SK-N-SH treated with all-trans-retinoic acid at 6 μM for 48 hours (cell line): ENCODE data around the gene EIF2B4.
A peak's percentile ranks its signal among the peaks of the same experiment; 100 is the strongest.

Source experiments
- ATAC-seq: fragments of 200-7000 bp; cut with Tn5 transposase; 3 replicates; pipeline ENCODE4 v1.9.1; 2020; ENCODE audit warnings: mild to moderate bottlenecking, moderate library complexity
- ARNTL ChIP-seq: fragments of 450-650 bp; formaldehyde crosslinking; IDR thresholded peaks from 2 replicates; pipeline ENCODE4 v1.5.0; 2020; ENCODE audit warnings: low read depth, mild to moderate bottlenecking, moderate library complexity, borderline replicate concordance
- BACH2 ChIP-seq: fragments of 250-450 bp; sonication (Bioruptor Pico); IDR thresholded peaks from 2 replicates; pipeline ENCODE4 v1.9.0; 2021; ENCODE audit warnings: mild to moderate bottlenecking, borderline replicate concordance
- CSDC2 ChIP-seq: fragments of 250-450 bp; sonication (Bioruptor Pico); IDR thresholded peaks from 2 replicates; pipeline ENCODE4 v1.5.0; 2020; ENCODE audit warnings: mild to moderate bottlenecking, moderate library complexity
- ESRRG ChIP-seq: fragments of 250-450 bp; sonication (Bioruptor Pico); IDR thresholded peaks from 2 replicates; pipeline ENCODE4 v1.6.1; 2021; ENCODE audit warnings: mild to moderate bottlenecking
- GLIS3 ChIP-seq: fragments of 250-450 bp; sonication (Bioruptor Pico); IDR thresholded peaks from 2 replicates; pipeline ENCODE4 v1.5.0; 2020; ENCODE audit warnings: mild to moderate bottlenecking, moderate library complexity
- OSR1 ChIP-seq: fragments of 250-450 bp; sonication (Bioruptor Pico); IDR thresholded peaks from 2 replicates; pipeline ENCODE4 v1.8.0; 2022; ENCODE audit warnings: moderate library complexity, mild to moderate bottlenecking, inconsistent platforms
- RARB ChIP-seq: fragments of 250-450 bp; sonication (Bioruptor Pico); IDR thresholded peaks from 2 replicates; pipeline ENCODE4 v1.8.0; 2021; ENCODE audit warnings: mild to moderate bottlenecking, moderate library complexity
- TCF4 ChIP-seq: fragments of 250-450 bp; sonication (Bioruptor Pico); IDR thresholded peaks from 2 replicates; pipeline ENCODE4 v1.8.0; 2021; ENCODE audit warnings: mild to moderate bottlenecking, moderate library complexity, borderline replicate concordance
- TOX ChIP-seq: fragments of 250-450 bp; sonication (Bioruptor Pico); IDR thresholded peaks from 2 replicates; pipeline ENCODE4 v1.8.0; 2021; ENCODE audit warnings: mild to moderate bottlenecking, moderate library complexity, borderline replicate concordance
- ZC3H10 ChIP-seq: fragments of 250-450 bp; sonication (Bioruptor Pico); IDR thresholded peaks from 2 replicates; pipeline ENCODE4 v1.5.1; 2021; ENCODE audit warnings: mild to moderate bottlenecking, moderate library complexity
- ZFP3 ChIP-seq: fragments of 250-450 bp; sonication (Bioruptor Pico); IDR thresholded peaks from 2 replicates; pipeline ENCODE4 v1.5.0; 2020; ENCODE audit warnings: mild to moderate bottlenecking, moderate library complexity
- ZFP30 ChIP-seq: fragments of 450-650 bp; formaldehyde crosslinking; IDR thresholded peaks from 2 replicates; pipeline ENCODE4 v1.5.0; 2022; ENCODE audit warnings: mild to moderate bottlenecking, moderate library complexity
- ZNF70 ChIP-seq: fragments of 450-650 bp; formaldehyde crosslinking; IDR thresholded peaks from 2 replicates; pipeline ENCODE4 v1.5.0; 2020; ENCODE audit warnings: mild to moderate bottlenecking, moderate library complexity
- ZNF8 ChIP-seq: fragments of 450-650 bp; formaldehyde crosslinking; IDR thresholded peaks from 2 replicates; pipeline ENCODE4 v1.5.0; 2020; ENCODE audit warnings: mild to moderate bottlenecking, moderate library complexity
- TF ChIP-seq, protein P1 (sequence below): fragments of 250-450 bp; sonication (Bioruptor Pico); IDR thresholded peaks from 2 replicates; pipeline ENCODE4 v1.8.0; 2021; ENCODE audit warnings: low read depth, mild to moderate bottlenecking, moderate library complexity, borderline replicate concordance
- TF ChIP-seq, protein P2 (sequence below): fragments of 250-450 bp; sonication (Bioruptor Pico); IDR thresholded peaks from 2 replicates; pipeline ENCODE4 v1.5.1; 2020; ENCODE audit warnings: low read depth, mild to moderate bottlenecking, moderate library complexity
- TF ChIP-seq, protein P3 (sequence below): fragments of 250-450 bp; sonication (Bioruptor Pico); IDR thresholded peaks from 2 replicates; pipeline ENCODE4 v1.5.1; 2021; ENCODE audit warnings: mild to moderate bottlenecking, moderate library complexity
- TF ChIP-seq, protein P4 (sequence below): fragments of 250-450 bp; sonication (Bioruptor Pico); IDR thresholded peaks from 2 replicates; pipeline ENCODE4 v1.8.0; 2020; ENCODE audit warnings: mild to moderate bottlenecking, moderate library complexity, borderline replicate concordance

Gene EIF2B4

DNA sequence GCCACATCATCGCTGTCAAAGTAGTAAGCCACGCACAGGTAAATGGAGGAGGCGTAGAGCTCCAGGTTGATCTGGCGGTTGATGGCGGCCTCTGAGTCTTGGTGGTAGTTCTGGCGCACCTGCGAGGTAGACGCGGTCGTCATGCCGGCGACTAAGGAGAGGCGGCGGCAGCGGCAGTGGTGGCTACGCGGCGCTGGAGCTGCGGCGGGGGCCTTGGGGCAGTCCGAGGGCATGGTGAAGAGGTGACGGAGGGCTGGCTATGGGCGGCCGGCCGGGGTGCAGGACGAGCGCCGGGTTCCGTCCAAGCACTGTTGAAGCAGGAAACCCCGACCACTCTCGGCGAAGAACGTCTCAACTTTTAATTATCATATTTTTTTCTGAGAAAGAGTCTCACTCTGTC is 23.1 kb upstream of the EIF2B4 start:
- TF ChIP-seq, protein P1, sequence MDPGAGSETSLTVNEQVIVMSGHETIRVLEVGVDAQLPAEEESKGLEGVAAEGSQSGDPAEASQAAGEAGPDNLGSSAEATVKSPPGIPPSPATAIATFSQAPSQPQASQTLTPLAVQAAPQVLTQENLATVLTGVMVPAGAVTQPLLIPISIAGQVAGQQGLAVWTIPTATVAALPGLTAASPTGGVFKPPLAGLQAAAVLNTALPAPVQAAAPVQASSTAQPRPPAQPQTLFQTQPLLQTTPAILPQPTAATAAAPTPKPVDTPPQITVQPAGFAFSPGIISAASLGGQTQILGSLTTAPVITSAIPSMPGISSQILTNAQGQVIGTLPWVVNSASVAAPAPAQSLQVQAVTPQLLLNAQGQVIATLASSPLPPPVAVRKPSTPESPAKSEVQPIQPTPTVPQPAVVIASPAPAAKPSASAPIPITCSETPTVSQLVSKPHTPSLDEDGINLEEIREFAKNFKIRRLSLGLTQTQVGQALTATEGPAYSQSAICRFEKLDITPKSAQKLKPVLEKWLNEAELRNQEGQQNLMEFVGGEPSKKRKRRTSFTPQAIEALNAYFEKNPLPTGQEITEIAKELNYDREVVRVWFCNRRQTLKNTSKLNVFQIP (CRISPR knock-in tag) = no peak
- no peak for TF ChIP-seq ZNF70
- TF ChIP-seq BACH2 (CRISPR knock-in tag) = no peak
- no peak for TF ChIP-seq ZC3H10 (CRISPR knock-in tag)
- no peak for TF ChIP-seq ESRRG (CRISPR knock-in tag)
- TF ChIP-seq, protein P2, sequence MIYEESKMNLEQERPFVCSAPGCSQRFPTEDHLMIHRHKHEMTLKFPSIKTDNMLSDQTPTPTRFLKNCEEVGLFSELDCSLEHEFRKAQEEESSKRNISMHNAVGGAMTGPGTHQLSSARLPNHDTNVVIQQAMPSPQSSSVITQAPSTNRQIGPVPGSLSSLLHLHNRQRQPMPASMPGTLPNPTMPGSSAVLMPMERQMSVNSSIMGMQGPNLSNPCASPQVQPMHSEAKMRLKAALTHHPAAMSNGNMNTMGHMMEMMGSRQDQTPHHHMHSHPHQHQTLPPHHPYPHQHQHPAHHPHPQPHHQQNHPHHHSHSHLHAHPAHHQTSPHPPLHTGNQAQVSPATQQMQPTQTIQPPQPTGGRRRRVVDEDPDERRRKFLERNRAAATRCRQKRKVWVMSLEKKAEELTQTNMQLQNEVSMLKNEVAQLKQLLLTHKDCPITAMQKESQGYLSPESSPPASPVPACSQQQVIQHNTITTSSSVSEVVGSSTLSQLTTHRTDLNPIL (CRISPR knock-in tag) = no peak
- no peak for TF ChIP-seq GLIS3
- TF ChIP-seq TOX (CRISPR knock-in tag) = no peak
- TF ChIP-seq, protein P3, sequence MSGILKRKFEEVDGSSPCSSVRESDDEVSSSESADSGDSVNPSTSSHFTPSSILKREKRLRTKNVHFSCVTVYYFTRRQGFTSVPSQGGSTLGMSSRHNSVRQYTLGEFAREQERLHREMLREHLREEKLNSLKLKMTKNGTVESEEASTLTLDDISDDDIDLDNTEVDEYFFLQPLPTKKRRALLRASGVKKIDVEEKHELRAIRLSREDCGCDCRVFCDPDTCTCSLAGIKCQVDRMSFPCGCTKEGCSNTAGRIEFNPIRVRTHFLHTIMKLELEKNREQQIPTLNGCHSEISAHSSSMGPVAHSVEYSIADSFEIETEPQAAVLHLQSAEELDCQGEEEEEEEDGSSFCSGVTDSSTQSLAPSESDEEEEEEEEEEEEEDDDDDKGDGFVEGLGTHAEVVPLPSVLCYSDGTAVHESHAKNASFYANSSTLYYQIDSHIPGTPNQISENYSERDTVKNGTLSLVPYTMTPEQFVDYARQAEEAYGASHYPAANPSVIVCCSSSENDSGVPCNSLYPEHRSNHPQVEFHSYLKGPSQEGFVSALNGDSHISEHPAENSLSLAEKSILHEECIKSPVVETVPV (CRISPR knock-in tag) = no peak
- no peak for TF ChIP-seq ZFP30
- no peak for TF ChIP-seq TCF4 (CRISPR knock-in tag)
- no peak for ATAC-seq

DNA sequence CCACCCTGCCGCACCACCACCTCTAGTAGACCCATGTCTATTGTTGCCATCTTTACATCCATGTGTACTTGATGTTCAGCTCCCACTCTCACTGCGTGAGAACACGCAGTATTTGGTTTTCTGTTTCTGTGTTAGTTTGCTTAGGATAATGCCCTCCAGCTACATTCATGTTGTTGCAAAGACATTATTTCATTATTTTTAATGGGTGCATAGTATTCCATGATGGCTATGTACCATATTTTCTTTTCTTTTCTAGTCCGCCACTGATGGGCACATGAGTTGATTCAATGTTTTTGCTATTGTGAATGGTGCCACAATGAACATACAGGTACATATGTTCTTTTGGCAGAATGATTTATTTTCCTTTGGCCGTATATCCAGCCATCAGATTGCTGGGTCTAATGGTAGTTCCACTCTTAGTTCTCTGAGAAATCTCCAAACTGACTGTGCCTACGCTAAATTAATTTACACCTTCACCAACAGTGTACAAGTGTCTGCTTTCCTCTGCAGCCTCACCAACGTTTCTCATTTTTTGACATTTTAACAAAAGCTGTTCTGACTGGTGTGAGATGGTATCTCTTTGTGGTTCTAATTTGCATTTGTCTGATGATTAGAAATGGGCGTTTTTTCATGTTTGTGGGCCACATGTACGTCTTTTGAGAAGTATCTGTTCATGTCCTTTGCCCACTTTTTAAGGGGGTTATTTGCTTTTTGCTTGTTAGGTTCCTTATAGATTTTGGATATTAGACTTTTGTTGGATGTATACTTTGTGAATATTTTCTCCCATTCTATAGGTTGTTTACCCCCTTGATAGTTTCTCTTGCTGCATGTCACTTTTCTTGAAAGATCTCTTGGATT is 20.9 kb upstream of the EIF2B4 start:
- ATAC-seq = no peak
- no peak for TF ChIP-seq RARB
- TF ChIP-seq, protein P4, sequence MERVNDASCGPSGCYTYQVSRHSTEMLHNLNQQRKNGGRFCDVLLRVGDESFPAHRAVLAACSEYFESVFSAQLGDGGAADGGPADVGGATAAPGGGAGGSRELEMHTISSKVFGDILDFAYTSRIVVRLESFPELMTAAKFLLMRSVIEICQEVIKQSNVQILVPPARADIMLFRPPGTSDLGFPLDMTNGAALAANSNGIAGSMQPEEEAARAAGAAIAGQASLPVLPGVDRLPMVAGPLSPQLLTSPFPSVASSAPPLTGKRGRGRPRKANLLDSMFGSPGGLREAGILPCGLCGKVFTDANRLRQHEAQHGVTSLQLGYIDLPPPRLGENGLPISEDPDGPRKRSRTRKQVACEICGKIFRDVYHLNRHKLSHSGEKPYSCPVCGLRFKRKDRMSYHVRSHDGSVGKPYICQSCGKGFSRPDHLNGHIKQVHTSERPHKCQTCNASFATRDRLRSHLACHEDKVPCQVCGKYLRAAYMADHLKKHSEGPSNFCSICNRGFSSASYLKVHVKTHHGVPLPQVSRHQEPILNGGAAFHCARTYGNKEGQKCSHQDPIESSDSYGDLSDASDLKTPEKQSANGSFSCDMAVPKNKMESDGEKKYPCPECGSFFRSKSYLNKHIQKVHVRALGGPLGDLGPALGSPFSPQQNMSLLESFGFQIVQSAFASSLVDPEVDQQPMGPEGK = no peak
- TF ChIP-seq, protein P1 (CRISPR knock-in tag) = no peak

DNA sequence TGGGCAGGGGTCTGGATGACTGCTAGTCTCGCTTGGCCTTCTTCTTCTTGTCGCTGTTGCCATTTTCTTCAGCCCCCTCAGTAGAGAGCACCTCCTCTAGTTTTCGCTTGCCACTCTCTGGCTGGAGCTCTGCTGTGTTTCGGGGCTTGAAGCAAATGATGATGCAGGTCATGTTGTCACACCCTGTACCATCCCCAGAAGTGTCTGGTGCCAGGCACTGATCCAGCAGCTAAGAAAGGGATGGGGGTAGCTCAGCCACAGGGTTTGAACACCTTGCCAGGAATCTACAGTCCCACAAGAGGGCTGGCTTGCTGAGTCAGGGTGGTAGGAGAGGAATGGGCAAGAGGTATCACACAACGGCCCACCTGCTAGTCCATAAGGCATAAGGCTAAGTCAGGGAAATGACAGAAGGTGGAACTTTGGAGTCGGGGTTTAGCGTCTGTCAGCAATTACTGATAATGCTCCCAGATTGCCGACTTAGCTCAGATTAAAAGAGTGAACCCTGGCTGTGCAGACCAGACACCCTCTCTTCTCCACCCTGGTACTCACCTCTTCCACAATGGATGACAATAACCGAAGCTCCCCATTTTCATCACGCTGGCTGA is 11.5 kb upstream of the EIF2B4 start:
- no peak for ATAC-seq
- no peak for TF ChIP-seq TCF4 (CRISPR knock-in tag)
- TF ChIP-seq, all 23 proteins: peak for 0

DNA sequence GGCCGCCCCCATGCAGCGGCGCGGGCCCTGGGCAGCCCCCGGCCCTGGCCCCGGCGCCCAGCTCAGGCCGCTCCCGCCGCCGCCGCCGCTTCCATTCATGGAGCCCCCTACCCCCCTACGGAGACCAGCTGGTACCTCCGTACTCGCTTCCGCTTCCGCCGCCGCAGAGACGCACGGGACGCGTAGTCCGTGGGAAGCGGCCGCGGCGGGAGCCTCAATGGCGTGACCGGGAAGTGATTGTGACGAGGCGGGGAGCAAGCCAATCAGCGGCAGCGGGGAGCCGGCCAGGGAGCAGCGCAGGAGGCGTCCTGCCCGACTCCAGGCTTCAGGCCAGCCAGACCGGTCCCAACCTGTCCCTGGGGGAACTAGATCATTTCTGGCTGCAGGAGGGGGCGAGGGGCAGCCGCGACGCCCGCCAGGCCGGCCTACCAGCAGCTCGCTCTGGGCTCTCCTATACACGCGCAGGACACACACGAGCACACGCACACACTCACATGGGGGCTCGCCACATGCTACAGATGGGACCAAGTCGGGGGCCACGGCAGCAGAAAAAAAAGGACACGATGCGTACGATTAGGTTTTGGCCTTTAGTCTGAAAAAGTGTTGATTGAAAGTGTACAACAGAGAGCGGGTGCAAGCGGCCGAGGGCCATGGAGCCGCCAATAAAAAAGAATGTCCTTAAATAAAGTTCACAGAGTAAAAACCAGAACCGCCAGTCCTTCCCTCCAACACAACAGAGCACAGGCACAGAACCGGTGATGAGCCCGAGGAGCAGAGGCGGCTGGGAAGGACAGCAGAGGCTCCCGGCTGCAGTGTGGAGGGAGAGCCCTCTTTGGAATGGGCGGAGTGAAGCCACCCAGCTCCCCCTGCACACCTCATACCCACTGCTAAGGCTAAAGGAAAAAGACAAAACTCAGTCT is 10.7 kb upstream of the EIF2B4 start, which contains the start of gene ZNF513:
Gene ZNF513, minus strand, starts transcription at position 109 of the 920 bp plus-strand sequence. CDS start 208 bp downstream, outside the sequence.
- peak; percentile 85 for ATAC-seq
- TF ChIP-seq OSR1 (CRISPR knock-in tag) = no peak
- no peak for TF ChIP-seq ZC3H10 (CRISPR knock-in tag)
- peak; percentile 77; the same call in 1 of the 2 replicates for TF ChIP-seq ESRRG (CRISPR knock-in tag)
- TF ChIP-seq, protein P4 = peak; percentile 78; the same call in 1 of the 2 replicates
- no peak; the same call in 1 of the 2 replicates for TF ChIP-seq ZNF70
- TF ChIP-seq BACH2 (CRISPR knock-in tag) = no peak
- peak; percentile 79; the same call in 1 of the 2 replicates for TF ChIP-seq ZFP3 (CRISPR knock-in tag)
- TF ChIP-seq, protein P3 (CRISPR knock-in tag) = peak; percentile 83; the same call in 1 of the 2 replicates
- TF ChIP-seq ZNF8 (CRISPR knock-in tag) = no peak
- TF ChIP-seq, protein P1 (CRISPR knock-in tag) = 0 out of 2 replicates have a peak, but pooled peaks have one; percentile 70
- TF ChIP-seq ARNTL (CRISPR knock-in tag) = no peak
- TF ChIP-seq CSDC2 = 0 out of 2 replicates have a peak, but pooled peaks have one; percentile 51
